LNCAP (cell line): Measurements from ENCODE around the gene ZBED1.

Source experiments
- CTCF ChIP-seq: fragments of 450-650 bp; IDR thresholded peaks from 2 replicates; pipeline ENCODE4 v1.5.1; 2017; ENCODE audit warnings: mild to moderate bottlenecking

Gene ZBED1

GRCh38 chrX:2458309-2458708 lies 42.5 kb downstream of the ZBED1 start:
- TF ChIP-seq CTCF = no peak

- no peak for TF ChIP-seq CTCF
Observed at GRCh38 chrX:2457289-2458133, 43.3 kb downstream of the ZBED1 start.

- no peak for TF ChIP-seq CTCF
Observed at GRCh38 chrX:2452799-2453198, 48.0 kb downstream of the ZBED1 start.

- TF ChIP-seq CTCF = no peak
Observed at GRCh38 chrX:2452317-2452784, 48.4 kb downstream of the ZBED1 start.

GRCh38 chrX:2451501-2452316 lies 49.1 kb downstream of the ZBED1 start:
- no peak for TF ChIP-seq CTCF

GRCh38 chrX:2450681-2451080 lies 50.1 kb downstream of the ZBED1 start:
- no peak for TF ChIP-seq CTCF

- no peak for TF ChIP-seq CTCF
Observed at GRCh38 chrX:2449135-2449886, 51.5 kb downstream of the ZBED1 start.
